22Rv1 (cell line): ENCODE measurements around the gene FLAD1.
"Not testable (repeated sequence)": the region's sequence is repeated elsewhere in the genome, so short reads cannot be mapped to it uniquely, and the experiment has no call there.

Experiments used
- ZFX ChIP-seq: fragments of 450-650 bp; IDR thresholded peaks from 2 replicates; pipeline ENCODE4 v1.6.1; 2017; ENCODE audit warnings: antibody characterized with exemption, borderline replicate concordance
- TF ChIP-seq, protein P1 (sequence below): fragments of 450-650 bp; IDR thresholded peaks from 2 replicates; pipeline ENCODE4 v1.5.1; 2017; ENCODE audit warnings: mild to moderate bottlenecking

DNA sequence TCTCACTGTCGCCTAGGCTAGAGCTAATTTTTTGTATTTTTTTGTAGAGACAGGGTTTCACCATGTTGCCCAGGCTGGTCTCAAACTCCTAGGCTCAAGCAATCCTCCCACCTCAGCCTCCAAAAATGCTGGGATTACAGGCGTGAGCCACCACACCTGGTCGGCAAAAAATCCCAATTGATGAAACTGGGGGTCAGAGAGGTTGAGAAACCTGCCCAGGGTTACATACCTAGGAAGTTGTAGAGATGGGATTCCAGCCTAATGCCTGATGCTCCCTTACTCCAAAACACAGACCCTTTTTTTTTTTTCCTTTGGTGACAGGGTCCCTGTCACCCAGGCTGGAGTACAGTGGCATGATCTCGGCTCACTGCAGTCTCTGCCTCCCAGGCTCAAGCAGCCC, 3.6 kb downstream of the FLAD1 start:
- TF ChIP-seq, protein P1, sequence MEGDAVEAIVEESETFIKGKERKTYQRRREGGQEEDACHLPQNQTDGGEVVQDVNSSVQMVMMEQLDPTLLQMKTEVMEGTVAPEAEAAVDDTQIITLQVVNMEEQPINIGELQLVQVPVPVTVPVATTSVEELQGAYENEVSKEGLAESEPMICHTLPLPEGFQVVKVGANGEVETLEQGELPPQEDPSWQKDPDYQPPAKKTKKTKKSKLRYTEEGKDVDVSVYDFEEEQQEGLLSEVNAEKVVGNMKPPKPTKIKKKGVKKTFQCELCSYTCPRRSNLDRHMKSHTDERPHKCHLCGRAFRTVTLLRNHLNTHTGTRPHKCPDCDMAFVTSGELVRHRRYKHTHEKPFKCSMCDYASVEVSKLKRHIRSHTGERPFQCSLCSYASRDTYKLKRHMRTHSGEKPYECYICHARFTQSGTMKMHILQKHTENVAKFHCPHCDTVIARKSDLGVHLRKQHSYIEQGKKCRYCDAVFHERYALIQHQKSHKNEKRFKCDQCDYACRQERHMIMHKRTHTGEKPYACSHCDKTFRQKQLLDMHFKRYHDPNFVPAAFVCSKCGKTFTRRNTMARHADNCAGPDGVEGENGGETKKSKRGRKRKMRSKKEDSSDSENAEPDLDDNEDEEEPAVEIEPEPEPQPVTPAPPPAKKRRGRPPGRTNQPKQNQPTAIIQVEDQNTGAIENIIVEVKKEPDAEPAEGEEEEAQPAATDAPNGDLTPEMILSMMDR, result not testable (repeated sequence)
- not testable (repeated sequence) for TF ChIP-seq ZFX
